NCI-H524 (cell line): Measurements from ENCODE around the gene SORCS3.

Experiments used
- DNase-seq, 2 experiments: peaks; one replicate each; lab custom pipeline; 2025; lab: John Stamatoyannopoulos, UW

Gene SORCS3

DNA sequence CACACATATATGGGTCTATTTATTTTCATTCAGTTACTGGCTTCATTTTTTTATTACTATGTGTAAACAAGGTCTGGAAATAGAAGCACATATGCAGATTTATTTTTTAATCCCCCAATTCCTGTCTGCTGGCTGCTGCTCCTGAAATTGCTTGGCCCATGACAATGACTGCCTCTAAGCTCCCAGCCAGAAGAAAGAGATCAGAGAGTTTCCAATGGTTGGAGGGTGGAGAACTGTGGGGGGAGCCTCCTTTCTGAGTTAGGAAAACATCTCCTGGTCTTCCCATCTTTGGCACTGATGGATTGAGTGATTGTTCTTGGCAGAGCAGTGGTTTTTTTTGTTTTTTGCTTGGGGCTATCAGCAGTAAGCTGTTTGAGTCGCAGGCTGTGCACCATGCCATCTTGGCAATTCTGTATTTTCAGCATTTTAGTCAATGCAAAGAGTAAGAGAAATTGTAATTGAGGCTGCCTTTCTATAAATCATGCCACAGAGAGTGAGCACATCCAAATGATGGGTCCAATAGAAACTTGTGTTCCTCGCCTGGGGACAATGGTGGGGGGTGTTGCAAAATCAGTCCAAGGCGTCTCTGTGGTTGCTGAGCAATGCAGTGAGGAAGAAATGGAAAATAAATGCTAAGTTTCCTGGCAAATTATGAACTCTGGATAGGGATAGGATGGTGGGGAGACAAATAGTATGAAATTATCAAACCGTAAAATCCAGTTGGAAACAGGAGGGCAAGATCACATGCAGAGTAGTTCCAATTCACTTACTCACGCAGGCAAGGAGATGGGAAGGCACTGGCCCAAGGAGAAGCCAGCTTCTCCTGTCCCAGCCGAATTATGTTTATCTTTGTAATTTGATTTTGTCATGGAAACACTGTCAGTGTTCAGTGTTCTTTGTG lies 382.4 kb downstream of the SORCS3 start:
- DNase-seq: no peak

DNA sequence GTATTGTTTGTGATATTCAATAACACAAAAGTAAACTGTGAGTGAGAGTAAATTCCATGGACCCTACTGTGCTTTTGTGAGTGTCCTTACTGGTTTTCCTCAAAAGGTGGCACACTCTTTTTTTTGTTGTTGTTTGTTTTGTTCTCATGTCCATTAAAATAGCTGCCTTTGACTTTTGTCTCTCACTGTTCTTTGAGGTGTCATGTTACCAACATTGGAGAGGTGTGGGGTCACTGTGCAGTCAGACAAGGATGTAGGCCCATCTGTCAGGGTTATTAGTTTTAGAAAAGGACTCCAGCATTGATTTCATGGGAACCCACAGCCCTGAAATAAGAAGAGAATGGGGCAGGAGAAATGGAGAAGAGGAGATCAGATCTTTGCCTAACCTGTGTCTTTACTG lies 383.1 kb downstream of the SORCS3 start:
- no peak for DNase-seq

DNA sequence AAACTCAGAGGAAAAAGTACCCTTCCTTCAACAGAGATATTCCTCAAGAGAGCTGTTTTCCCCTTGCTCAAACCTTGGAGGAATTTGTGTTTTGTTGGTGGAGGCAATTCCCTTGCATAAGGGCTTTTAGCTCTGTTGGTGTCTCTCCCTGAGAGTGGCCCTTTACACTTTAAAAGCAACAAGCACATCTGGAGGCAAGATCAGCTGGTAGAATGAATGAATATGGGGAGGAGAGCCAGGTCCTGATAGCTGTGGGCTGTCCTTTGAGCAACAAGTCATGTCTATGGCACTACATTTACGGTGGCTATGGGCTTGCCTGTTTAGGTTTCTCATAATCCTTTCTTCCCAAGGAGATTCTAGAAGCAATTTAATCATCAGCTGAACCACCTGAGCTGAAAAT lies 384.0 kb downstream of the SORCS3 start:
- DNase-seq: no peak

DNA sequence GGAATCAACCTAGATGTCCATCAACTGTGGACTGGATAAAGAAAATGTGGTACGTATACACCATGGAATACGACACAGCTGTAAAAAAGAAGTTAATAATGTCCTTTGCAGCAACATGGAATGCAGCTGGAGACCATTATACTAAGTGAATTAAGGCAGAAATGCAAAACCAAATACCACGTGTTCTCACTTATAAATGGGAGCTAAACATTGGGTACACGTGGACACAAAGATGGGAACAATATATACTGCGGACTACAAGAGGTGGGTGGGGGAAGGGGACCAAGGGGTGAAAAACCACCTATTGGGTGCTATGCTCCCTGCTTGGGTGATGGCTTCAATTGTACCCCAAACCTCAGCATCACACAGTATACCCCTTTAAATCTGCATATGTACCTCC lies 385.5 kb downstream of the SORCS3 start:
- no peak for DNase-seq

DNA sequence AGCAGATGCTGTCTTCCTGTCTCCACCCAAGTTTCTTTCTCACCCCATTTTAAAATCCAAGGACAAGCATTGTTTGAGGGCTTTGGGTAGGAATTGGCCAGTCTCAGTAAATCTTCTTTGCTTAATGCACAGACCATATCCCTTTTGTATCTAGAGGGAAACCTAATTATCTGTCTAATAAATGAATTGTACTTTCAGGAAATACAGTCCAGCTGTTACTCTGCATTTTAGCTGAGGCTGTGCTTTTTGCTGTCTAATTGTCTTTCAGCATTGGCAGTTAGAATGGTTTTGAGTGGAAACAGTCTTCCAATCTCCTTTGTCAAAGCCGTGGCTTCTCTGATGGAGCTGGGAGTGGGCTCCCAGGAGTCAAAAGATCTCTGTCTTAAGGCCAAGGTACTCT lies 388.2 kb downstream of the SORCS3 start:
- no peak for DNase-seq

DNA sequence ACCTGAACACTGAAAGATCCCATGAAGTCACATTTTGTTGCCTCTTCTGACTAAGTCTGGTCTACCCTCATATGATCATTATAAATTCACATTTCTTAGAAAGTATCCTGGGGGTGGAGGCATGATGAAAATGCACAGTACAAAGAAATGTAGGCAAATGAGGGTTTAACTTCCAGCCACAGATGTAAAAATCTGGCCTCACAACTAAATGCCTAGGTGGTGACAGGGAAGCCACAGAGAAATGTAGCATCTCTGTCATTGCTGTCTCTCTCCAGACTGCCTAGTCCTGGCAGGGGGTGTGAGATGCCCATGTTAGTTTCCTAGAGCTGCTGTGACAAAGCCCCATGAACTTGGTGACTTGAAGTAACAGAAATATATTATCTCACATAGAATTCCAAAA lies 395.9 kb downstream of the SORCS3 start:
- no peak for DNase-seq

DNA sequence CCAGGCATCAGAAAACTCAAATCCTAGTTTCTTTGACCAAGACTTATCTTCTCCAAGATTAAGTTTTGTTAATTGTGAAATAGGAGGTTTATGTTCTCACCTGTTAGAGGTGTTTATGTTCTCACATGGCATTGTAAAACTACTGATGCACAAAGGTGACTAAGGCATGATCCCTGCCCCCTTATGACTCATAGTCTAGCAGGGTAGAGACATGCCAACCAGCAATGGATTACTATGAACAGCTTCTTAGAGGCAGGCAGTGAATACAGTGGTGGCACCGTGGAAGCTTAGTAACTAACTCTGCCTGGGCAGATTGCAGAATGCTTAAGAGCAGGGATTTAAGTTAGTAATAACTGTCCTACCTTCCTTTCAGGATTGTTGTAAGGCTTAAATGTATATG lies 400.9 kb downstream of the SORCS3 start:
- DNase-seq: no peak

DNA sequence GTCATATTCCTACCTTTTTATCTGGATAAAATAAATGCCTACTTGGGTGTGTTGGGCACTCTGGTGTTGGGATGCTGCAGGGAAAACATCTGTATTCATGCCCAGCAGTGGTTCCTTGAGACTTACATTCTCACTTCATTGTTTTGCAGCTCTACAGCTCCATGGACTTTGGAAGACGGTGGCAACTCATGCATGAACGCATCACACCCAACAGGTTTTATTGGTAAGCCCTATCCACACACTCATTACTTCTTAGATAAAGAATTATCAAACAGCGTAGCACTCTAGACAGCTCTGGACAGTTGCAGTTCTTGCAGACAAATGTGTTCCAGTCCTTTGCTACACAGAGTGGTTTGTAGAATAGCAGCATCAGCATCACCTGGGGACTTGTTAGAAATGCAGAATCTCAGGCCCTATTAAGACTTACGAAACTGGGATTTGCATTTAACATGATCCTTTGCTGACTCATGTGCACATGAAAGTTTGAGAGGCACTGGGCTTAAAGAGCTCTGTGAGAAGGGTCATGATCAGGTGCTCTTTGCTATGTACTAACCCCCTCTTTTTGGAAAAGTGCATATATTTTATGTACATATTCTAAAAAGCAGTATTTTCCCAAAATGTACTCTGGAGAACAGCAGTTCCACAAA lies 401.9 kb downstream of the SORCS3 start:
- DNase-seq: no peak

DNA sequence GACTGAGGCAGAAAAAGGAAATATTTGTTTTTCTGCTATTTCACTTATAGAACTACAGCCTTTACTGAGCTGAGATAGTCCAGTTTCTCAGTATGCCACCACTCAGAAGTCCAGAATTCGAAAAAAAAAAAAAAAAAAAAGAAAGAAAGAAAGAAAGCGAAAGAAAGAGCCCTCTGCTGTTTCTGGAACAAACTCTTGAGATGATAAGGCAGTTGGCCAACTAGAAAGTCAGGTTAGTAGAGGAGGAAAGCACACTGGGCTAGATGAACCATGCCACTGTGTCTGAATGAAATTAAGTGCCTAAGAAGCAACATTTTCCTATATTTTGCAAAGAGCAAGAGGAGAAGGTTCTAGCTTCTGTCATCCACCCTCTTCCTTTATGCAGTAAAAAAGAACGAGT lies 403.8 kb downstream of the SORCS3 start:
- DNase-seq: no peak

DNA sequence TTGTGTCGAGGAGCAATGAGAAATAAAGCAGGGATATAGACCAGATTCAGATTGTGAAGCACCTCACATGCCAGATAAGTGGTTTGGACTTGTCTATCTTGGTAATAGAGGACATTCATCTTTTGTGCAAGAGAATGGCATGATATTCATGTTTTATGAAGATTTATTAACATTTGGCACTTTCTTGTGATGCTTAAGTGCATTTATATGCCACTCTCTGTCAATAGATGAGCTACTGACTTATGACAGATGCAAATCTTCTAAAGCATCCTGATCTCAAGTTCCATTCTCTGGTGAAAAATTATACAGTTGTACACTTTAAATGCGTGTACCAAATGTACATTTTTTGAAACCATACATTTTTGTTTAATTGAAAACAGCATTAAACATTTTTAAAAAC lies 415.3 kb downstream of the SORCS3 start:
- DNase-seq: no peak

DNA sequence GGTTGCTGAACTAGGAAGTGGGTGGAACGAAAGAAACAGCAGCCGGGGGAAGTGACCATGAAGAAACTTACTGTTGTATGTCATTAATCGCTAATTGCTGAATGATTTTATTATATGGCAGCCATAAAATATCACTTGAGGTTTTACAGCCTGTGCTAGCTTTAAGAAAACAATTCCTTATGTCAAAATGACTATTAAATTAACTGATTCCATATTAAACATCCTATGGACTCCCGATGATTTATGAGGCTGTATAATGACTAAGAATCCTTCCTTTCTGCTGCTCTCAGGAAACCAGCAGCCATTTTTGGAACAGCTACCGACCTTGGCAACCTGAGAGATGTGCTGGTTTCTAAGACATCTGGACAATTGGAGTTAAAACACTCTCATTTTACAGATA lies 421.9 kb downstream of the SORCS3 start:
- no peak for DNase-seq

DNA sequence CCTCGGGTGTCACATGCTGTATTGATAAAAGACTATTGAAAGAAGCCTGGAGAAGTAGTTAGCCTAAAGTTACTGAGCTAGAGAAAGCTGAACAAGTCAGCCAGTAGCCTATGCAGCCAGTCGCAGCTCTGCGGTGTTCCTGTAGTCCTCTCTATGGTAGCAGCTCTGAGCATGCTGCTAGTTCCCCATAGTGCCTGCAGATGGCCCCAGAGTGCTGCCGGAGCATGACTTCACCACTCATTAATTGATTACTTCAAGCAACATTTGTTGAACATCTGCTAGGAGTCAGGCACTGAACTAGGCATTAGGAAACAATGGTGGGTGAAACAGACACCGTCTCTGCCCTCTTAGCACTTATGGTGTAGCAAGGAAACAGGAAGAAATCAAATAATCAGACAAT lies 422.7 kb downstream of the SORCS3 start:
- DNase-seq: peak in 1 of 2 experiments; percentile 1

DNA sequence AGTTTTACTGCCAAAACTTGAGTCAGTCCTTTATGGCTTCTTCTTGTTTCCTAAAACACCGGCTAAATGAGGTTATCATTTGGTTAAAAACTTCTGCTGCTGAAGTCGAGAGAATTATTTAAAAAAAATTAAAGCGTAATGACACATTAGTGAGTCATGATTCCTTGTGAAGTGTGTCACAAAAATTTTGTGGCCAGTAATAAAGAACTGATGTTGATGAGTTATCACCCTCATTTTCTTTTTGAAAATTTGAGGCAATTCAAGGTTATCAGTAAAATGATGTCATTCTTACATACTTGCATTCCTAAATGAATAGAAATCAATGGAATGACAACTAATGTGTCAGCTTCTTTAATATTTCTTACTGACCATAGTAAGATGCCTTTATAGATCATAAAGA lies 427.4 kb downstream of the SORCS3 start:
- no peak for DNase-seq

DNA sequence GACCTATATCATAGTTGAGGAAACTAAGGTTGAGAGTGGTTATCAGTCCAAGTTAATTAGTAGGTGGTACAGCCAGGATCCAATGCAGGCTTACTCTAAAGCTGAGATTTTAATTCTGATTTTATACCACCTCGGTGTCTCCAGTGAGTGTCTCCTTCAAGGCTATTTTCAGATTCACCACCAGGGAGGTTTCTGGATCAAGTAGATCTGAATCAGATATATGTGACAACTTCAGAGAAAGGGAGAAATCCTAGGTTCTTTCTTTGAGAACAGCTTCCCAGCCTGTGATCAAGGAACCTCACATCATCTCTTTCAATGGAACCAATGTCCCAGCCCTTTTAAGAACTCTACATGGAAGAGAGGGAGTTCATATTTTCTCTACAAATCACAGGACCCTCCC lies 429.2 kb downstream of the SORCS3 start:
- DNase-seq: no peak

DNA sequence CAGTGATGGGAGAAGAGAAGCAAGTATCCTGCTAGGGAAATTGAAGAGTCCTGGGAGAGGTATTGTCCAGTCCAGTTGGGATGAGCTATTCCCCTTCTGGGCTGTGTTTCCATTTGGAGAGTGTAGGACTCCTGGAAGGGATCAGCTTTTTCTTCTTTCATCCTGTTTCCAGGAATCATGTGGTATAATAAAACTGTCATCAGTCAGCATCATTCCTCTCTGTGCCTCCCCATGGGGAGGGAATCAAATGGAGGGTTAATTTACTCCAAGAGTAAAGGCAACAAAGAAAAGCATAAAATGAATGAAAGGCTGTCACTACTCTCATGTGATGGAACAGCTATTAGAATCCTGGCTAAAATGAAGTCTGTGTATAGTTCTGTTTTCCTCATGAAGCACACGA lies 429.9 kb downstream of the SORCS3 start:
- DNase-seq: no peak

DNA sequence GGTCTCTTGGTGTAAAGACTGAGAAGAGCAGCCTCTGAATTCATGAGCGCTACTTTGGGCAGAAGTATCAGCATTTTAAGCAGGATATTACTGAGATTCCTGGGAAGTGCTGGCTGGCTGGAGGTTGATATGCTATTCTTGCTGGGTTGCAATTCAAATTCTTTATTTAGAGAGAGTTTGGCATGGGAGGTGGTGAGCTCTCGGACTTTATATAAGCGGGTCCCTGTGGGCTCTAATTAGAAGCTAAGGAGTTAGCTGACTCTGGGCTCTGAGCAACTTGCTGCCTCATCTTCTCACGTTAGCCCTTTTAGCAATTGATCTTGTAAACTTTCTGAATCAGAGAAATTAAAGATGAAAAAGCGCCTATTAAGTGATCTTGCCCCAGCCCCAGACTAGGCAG lies 430.9 kb downstream of the SORCS3 start:
- DNase-seq: no peak

DNA sequence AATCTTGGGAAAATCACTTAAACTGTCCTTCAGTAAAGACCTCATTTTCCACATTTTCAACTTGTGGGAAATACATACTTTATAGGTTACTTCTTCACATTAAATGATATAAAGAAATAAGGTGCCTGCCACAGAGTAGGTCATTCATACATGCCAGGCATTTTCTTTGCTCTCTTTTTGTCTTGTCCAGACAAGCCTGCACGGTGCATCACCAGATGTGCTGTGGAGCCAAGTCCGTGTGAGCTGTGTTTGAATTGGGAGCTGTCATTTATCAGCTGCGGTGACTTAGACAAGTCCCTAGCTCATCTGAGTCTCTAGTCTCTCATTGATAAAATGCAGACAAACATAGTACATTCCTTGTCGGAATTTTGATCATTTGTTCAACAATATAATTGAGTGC lies 432.9 kb downstream of the SORCS3 start:
- no peak for DNase-seq

DNA sequence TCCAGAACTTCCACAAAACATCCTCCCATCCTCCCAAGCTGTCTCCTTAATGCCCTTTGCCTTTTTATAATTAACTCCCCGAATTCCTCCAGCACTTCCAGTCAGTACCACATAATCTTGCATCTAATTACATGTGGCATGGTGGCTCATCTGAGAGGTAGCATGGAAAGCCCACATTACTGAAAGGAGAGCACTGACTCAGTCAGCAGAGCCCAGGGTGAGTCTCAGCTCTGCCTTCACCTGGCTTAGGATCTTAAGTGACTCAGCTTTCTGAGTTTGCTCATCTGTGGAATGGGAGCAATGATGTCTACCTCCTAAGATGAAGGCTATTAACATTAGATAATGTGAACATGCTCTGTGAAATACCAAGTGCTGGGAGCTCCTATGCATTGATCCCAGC lies 433.9 kb downstream of the SORCS3 start:
- no peak for DNase-seq

DNA sequence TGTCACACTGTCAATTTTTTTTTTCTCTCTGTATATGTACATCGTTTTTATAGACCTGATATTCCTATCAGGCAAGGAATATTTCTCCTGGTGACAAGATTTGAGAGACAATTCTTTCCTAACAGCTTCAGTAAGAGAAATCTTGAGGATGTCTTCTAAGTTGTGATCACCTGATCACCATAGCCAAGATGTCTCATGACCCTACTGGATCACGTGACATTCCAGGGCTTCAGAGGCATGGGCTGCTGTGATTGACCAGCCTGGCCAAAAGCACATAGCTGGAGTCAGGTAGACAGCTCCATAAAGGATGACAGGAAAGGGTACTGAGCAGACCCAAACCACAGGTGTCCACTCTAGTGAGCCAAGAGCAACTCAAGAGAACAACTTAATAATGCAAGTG lies 444.9 kb downstream of the SORCS3 start:
- no peak for DNase-seq

DNA sequence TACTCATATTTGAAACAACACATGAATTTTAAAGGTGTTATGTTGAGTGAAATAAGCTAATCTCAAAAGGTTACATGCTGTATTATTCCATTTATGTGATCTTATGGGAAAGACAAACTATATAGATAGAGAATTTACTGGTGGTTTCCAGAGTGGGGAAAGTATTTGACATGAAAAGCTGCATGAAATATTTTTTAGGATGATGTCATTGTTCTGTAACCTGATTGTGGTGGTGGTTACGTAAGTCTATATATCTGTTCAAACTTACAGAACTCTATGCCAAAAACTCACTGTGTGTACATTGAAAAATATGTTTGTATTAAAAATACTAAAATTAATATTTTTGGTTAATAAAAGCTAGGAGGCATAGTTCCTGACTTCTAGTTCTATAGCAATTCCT lies 453.0 kb downstream of the SORCS3 start:
- no peak for DNase-seq

DNA sequence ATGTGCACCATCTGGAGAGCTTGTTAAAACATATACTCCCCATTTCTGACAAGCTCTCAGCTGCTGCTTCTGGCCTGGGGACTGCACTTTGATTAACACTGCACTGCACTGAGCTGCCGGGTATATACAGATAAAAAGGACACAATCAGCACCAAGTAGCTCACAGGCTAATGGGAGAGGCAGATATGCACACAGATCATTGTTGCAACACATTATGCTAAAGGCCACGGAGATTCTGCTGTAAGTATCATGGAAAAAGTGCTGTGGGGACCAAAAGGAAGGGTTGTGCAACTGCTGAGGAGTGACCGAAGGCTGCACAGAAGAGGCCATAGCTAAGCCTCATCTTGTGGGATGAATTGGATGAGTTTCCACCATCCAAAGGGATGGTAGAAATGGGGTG lies 455.2 kb downstream of the SORCS3 start:
- DNase-seq: no peak

DNA sequence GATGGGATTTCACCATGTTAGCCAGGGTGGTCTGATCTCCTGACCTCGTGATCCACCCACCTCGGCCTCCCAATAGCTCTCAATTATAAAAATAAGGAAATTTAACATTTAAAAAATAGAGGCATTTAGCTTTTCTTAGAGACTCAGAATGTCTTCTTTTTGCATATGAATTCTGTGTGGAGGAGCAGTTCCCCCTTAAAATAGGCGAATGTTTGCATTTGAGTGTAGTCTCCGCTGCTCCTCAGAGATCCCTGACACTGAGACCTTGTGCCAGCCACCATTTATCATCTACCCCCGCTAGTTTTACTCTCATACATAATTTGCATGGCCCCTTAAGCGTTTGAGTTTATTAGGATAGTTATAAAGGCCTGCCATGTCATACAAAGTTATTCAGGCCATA lies 461.9 kb downstream of the SORCS3 start:
- DNase-seq: no peak

DNA sequence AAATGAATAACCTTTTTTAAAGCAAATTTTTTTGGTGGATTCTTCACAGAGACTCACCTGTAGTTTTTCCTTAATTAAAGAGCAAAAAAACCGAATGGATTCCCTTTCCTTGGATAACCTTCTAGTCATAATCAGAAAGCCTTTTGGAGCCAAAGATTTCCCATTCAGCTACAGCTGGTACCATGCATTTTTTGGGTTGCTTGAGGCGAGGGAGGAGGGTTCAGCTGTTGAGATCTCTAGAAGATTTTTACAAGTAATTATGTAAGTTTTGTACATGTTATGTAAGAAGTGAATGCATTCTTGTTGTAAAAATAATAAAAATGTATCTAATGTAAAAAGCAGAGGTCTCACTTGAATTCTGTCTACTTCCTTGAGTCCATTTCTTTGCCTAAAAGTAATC lies 463.2 kb downstream of the SORCS3 start:
- no peak for DNase-seq

DNA sequence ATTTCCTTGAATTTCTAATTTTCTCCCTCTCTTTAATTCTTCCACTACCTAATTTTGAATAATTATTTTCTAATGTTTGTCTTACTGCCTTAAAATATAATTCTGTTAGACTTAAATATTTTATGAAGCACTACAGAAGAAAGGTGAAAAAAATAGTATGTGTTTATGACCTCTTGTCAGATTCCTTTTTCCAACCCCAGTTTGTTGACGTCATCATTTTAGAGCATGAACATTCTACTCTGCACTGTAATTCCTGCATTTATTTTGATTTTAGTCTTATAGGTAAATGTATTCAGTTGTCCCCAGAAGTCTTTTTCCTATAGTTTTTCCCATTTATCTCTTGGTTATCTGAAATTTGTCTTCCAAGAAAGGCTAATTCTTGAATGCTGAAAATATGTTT lies 468.1 kb downstream of the SORCS3 start:
- no peak for DNase-seq
